ENCODE measurements around the gene ACRBP. TPM values are rescaled to one million over a fixed set of nuclear protein-coding genes. Genes with fewer than 3 reads are reported as not detected.

The ACRBP gene
- total RNA-seq, 2 donors from 2014 or later, result 1.3 to 2.2 TPM

- no peak for DNase-seq (ENCODE audit: low spot score)
- intact Hi-C loops (cut with DNase I), result no loop called here
Measured at GRCh38 chr12:6653342-6653741, 6.1 kb upstream of the ACRBP start.

GRCh38 chr12:6652391-6652790, 5.2 kb upstream of the ACRBP start:
- intact Hi-C loops (cut with DNase I), result no loop called here
- DNase-seq (ENCODE audit: low spot score), result no peak

- intact Hi-C loops (cut with DNase I), result no loop called here
- peak; percentile 40 for DNase-seq (ENCODE audit: low spot score)
Measured at GRCh38 chr12:6650832-6651231, 3.6 kb upstream of the ACRBP start.

- intact Hi-C loops (cut with DNase I), result loop anchor here in 1 of 2 donors (10.0 kb wide), 1 partner anchor 82 kb away; the partner anchor contains the start of gene NOP2
- no peak for DNase-seq (ENCODE audit: low spot score)
Measured at GRCh38 chr12:6646276-6647082, 753 bp downstream of the ACRBP start.

- intact Hi-C loops (cut with DNase I), result loop anchor here in 1 of 2 donors (10.0 kb wide), 1 partner anchor 80 kb away; the partner anchor contains the start of gene NOP2
- DNase-seq (ENCODE audit: low spot score), result no peak
Measured at GRCh38 chr12:6644903-6645302, 2.3 kb downstream of the ACRBP start.

GRCh38 chr12:6644257-6644596, 3.0 kb downstream of the ACRBP start:
- intact Hi-C loops (cut with DNase I), result loop anchor here in 1 of 2 donors (10.0 kb wide), 1 partner anchor 79 kb away; the partner anchor contains the start of gene NOP2
- DNase-seq (ENCODE audit: low spot score), result no peak

GRCh38 chr12:6643569-6644256, 3.5 kb downstream of the ACRBP start:
- DNase-seq (ENCODE audit: low spot score), result no peak
- intact Hi-C loops (cut with DNase I), result loop anchor here in 1 of 2 donors (10.0 kb wide), 1 partner anchor 79 kb away; the partner anchor contains the start of gene NOP2

GRCh38 chr12:6641131-6641530, 6.1 kb downstream of the ACRBP start:
- DNase-seq (ENCODE audit: low spot score), result no peak
- intact Hi-C loops (cut with DNase I), result loop anchor here in 1 of 2 donors (10.0 kb wide), 1 partner anchor 76 kb away; the partner anchor contains the start of gene NOP2

- no peak for DNase-seq (ENCODE audit: low spot score)
- intact Hi-C loops (cut with DNase I), result loop anchor here in 1 of 2 donors (10.0 kb wide), 1 partner anchor 76 kb away; the partner anchor contains the start of gene NOP2
Measured at GRCh38 chr12:6640497-6640896, 6.7 kb downstream of the ACRBP start.

GRCh38 chr12:6639151-6639801, 8.0 kb downstream of the ACRBP start:
- DNase-seq (ENCODE audit: low spot score), result no peak
- intact Hi-C loops (cut with DNase I), result no loop called here

GRCh38 chr12:6638305-6638704, 8.9 kb downstream of the ACRBP start:
- DNase-seq (ENCODE audit: low spot score), result no peak
- intact Hi-C loops (cut with DNase I), result no loop called here

- intact Hi-C loops (cut with DNase I), result no loop called here
- DNase-seq (ENCODE audit: low spot score), result no peak
Measured at GRCh38 chr12:6635856-6636531, 11.2 kb downstream of the ACRBP start, which contains the start of gene LPAR5. Gene LPAR5, minus strand, starts transcription at chr12:6635959. Its CDS starts 14,711 bp downstream, at chr12:6621248.

GRCh38 chr12:6635375-6635855, 11.8 kb downstream of the ACRBP start:
- no peak for DNase-seq (ENCODE audit: low spot score)
- intact Hi-C loops (cut with DNase I), result no loop called here

- intact Hi-C loops (cut with DNase I), result no loop called here
- no peak for DNase-seq (ENCODE audit: low spot score)
Measured at GRCh38 chr12:6632026-6632983, 14.9 kb downstream of the ACRBP start.

GRCh38 chr12:6631549-6631961, 15.7 kb downstream of the ACRBP start:
- DNase-seq (ENCODE audit: low spot score), result no peak
- intact Hi-C loops (cut with DNase I), result no loop called here

GRCh38 chr12:6630736-6631135, 16.5 kb downstream of the ACRBP start:
- no peak for DNase-seq (ENCODE audit: low spot score)
- intact Hi-C loops (cut with DNase I), result no loop called here

- intact Hi-C loops (cut with DNase I), result no loop called here
- DNase-seq (ENCODE audit: low spot score), result no peak
Measured at GRCh38 chr12:6627616-6628015, 19.6 kb downstream of the ACRBP start.

Data from posterior vena cava (tissue), 2 donors.